Measurements from ENCODE around the gene CHST12. TPM values are rescaled to one million over a fixed set of nuclear protein-coding genes. Genes with fewer than 3 reads are reported as not detected.

CHST12 gene
- total RNA-seq (2014; rRNA removed; shearing (Covaris generic); ENCODE audit: low replicate concordance), result 0.82 and 5.0 TPM in 2 replicates

DNA sequence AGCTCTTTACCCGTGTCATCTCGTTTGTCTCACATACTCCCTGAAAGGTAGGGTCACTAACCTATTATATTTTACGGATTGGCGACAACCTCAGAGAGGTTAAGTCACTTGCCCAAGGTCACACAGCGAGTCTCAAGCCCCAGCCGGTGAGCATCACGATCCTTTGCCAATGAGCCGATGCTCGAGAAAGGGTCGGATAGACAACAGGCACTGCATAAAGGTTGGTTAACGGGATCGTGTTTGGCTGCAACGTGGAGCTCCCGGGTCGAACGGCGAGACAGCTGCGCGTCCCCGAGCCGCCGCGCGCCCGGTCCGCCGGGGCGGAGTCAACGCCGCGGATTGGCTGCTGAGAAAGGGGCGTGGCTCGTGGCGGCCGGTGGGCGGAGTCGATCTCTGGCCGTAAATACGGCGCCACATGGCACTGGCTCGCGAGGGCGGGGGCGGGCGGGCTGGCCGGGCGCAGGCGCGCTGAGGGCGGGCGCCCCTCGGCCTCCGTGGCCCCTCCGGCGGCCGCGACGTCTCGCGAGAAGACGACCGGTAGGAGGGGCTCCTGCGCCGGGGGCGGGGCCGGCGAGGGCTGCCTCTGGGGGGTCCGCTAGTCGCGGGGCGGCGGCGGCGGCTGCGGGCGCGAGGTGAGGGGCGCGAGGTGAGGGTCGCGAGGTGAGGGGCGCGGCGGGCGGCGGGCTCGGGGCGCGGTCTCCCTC, at the start of gene CHST12:
TSS of gene CHST12 (plus strand) at position 598 of the 704 bp plus-strand sequence. CDS start 29,029 bp downstream, outside the sequence.
- peak within 1 kb of the TSS; percentile 72 for H3K9ac ChIP-seq (ENCODE audit: low read length)
- H3K4me3 ChIP-seq (ENCODE audit: low read length), result peak within 1 kb of the TSS; percentile 71
- no peaks in the 10 kb centered on the region for H3K9me2 ChIP-seq (replicated peaks; ENCODE audit: insufficient read depth, low read length)
- peak; percentile 96 for DNase-seq
- no peaks in the 10 kb centered on the region; the same call in 1 of the 2 replicates for H4K20me1 ChIP-seq (ENCODE audit: insufficient read depth, low read depth, low read length)
- no peaks in the 10 kb centered on the region for H3K9me3 ChIP-seq (ENCODE audit: low read length)
- no peaks in the 10 kb centered on the region for H3K27me3 ChIP-seq (ENCODE audit: low read length)
- H3K27ac ChIP-seq (ENCODE audit: low read length), result no peak within 1 kb of the TSS
- H3K79me2 ChIP-seq (ENCODE audit: low read length), result no peaks in the 10 kb centered on the region
- peaks cover 27% of the 10 kb centered on the region for H3K4me1 ChIP-seq (ENCODE audit: low read length)
- 0 out of 2 replicates have a peak within 1 kb of the TSS, but pooled peaks have one; percentile 28 for H2AFZ ChIP-seq (ENCODE audit: low read length)
- H3K4me2 ChIP-seq (ENCODE audit: low read depth, low read length, poor library complexity, severe bottlenecking), result peak within 1 kb of the TSS; percentile 68
- H3K36me3 ChIP-seq (ENCODE audit: insufficient read depth, low read length), result no peaks in the 10 kb centered on the region

DNA sequence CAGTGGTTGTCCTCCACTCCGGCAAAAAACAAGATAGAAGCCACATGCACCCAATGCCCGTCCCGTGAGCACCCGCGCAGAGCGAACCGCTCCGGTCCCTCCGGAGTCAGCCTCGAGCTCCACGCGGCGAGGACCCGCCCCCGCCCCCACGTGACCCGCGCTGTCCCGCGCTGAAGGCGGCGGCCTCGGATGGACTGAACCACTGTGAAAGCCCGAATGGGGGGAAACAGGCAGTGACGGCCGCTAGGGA, 49.5 kb upstream of the CHST12 start:
- DNase-seq, result peak; percentile 96
- peaks cover 26% of the 10 kb centered on the region for H3K4me1 ChIP-seq (ENCODE audit: low read length)
- peak overlapping the region; percentile 91 for H3K4me2 ChIP-seq (ENCODE audit: low read depth, low read length, poor library complexity, severe bottlenecking)
- peak overlapping the region; percentile 100 for H2AFZ ChIP-seq (ENCODE audit: low read length)
- peak overlapping the region; percentile 100 for H3K4me3 ChIP-seq (ENCODE audit: low read length)
- H3K27me3 ChIP-seq (ENCODE audit: low read length), result no peaks in the 10 kb centered on the region
- H4K20me1 ChIP-seq (ENCODE audit: insufficient read depth, low read depth, low read length), result peaks cover 30% of the 10 kb centered on the region
- H3K79me2 ChIP-seq (ENCODE audit: low read length), result peaks cover 58% of the 10 kb centered on the region
- no peaks in the 10 kb centered on the region for H3K9me2 ChIP-seq (replicated peaks; ENCODE audit: insufficient read depth, low read length)
- peak overlapping the region; percentile 100 for H3K9ac ChIP-seq (ENCODE audit: low read length)
- H3K9me3 ChIP-seq (ENCODE audit: low read length), result no peaks in the 10 kb centered on the region
- peak overlapping the region; percentile 93 for H3K27ac ChIP-seq (ENCODE audit: low read length)
- H3K36me3 ChIP-seq (ENCODE audit: insufficient read depth, low read length), result peaks cover 22% of the 10 kb centered on the region

DNA sequence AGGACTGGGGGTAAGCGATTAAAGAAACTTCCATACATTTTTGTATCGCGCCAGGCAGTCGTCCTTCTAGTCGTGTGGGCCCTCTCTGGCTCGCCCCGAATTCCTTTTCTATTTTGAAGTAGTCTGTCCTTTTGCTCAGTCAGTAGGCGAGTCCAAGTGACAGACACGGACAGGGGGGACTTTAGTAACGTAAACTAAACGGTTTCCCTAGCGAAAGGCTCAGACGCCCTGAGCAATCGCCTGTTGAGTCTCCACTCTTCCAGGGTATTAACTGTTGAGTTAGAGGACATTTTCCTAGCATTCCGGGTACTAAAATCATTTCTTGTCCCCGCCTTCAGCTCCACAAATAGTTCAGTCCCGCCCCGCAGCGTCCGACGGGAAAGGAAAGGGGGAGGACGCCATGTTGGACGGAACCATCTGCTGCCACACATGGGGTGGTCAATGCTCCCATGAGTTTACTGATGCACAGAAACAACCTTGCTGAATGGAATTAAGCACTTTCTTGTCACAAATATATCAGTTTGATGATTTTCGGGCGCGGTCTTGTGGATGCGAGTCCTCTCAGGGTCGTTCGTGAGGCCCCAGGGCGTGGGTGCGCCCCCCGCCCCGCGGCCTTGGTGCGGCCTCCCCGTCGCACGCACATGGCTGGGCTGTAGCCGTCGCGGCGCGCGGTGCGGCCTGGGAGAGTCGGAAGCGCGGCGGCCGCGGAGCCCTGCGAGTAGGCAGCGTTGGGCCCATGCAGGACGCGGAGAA, 49.0 kb upstream of the CHST12 start, which contains the start of gene EIF3B:
TSS of gene EIF3B (plus strand) at position 642 of the 753 bp plus-strand sequence. CDS start at position 737, 95 bp downstream.
- H3K79me2 ChIP-seq (ENCODE audit: low read length), result peaks cover 63% of the 10 kb centered on the region

DNA sequence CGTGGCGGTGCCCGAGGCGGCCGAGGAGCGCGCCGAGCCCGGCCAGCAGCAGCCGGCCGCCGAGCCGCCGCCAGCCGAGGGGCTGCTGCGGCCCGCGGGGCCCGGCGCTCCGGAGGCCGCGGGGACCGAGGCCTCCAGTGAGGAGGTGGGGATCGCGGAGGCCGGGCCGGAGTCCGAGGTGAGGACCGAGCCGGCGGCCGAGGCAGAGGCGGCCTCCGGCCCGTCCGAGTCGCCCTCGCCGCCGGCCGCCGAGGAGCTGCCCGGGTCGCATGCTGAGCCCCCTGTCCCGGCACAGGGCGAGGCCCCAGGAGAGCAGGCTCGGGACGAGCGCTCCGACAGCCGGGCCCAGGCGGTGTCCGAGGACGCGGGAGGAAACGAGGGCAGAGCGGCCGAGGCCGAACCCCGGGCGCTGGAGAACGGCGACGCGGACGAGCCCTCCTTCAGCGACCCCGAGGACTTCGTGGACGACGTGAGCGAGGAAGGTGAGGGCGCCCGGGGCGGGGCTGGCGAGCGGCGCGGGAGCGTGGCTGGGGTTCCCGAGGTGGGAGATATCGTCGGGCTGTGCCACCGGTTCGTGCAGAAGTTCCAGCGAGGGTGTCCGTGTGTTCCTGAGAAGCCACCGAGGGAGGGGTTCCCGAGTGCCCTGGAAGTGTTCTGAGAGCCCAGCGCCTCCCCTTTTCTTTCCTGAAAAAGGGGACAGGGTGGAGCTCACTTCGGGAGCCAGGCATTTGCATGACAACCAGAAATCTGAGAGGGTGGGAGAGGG, 48.3 kb upstream of the CHST12 start:
- Histone ChIP-seq H2AFZ (ENCODE audit: low read length) (no peak overlapping the region), H3K9me3 (ENCODE audit: low read length) (no peaks in the 10 kb centered on the region), H3K4me3 (ENCODE audit: low read length) (peak overlapping the region; percentile 100), H3K27ac (ENCODE audit: low read length) (peak overlapping the region; percentile 74), H3K9ac (ENCODE audit: low read length) (peak overlapping the region; percentile 100), H3K4me2 (ENCODE audit: low read depth, low read length, poor library complexity, severe bottlenecking) (peak overlapping the region; percentile 85), H3K9me2 (replicated peaks; ENCODE audit: insufficient read depth, low read length) (no peaks in the 10 kb centered on the region), H3K36me3 (ENCODE audit: insufficient read depth, low read length) (peaks cover 33% of the 10 kb centered on the region), H3K4me1 (ENCODE audit: low read length) (peaks cover 26% of the 10 kb centered on the region), H3K27me3 (ENCODE audit: low read length) (no peaks in the 10 kb centered on the region), H3K79me2 (ENCODE audit: low read length) (peaks cover 71% of the 10 kb centered on the region), H4K20me1 (ENCODE audit: insufficient read depth, low read depth, low read length) (peaks cover 42% of the 10 kb centered on the region)
- DNase-seq, result peak; percentile 71

More for the DNA sequence above, 49.0 kb upstream of the CHST12 start, which contains the start of gene EIF3B:
- peak within 1 kb of the TSS; percentile 100 for H3K9ac ChIP-seq (ENCODE audit: low read length)
- peaks cover 35% of the 10 kb centered on the region for H4K20me1 ChIP-seq (ENCODE audit: insufficient read depth, low read depth, low read length)
- H3K4me3 ChIP-seq (ENCODE audit: low read length), result peak within 1 kb of the TSS; percentile 100
- no peaks in the 10 kb centered on the region for H3K27me3 ChIP-seq (ENCODE audit: low read length)
- peak within 1 kb of the TSS; percentile 91 for H3K4me2 ChIP-seq (ENCODE audit: low read depth, low read length, poor library complexity, severe bottlenecking)
- no peaks in the 10 kb centered on the region for H3K9me3 ChIP-seq (ENCODE audit: low read length)
- H3K9me2 ChIP-seq (replicated peaks; ENCODE audit: insufficient read depth, low read length), result no peaks in the 10 kb centered on the region
- peaks cover 26% of the 10 kb centered on the region for H3K4me1 ChIP-seq (ENCODE audit: low read length)
- H2AFZ ChIP-seq (ENCODE audit: low read length), result peak within 1 kb of the TSS; percentile 100
- peak within 1 kb of the TSS; percentile 93 for H3K27ac ChIP-seq (ENCODE audit: low read length)
- DNase-seq, result peak; percentile 97
- H3K36me3 ChIP-seq (ENCODE audit: insufficient read depth, low read length), result peaks cover 26% of the 10 kb centered on the region

DNA sequence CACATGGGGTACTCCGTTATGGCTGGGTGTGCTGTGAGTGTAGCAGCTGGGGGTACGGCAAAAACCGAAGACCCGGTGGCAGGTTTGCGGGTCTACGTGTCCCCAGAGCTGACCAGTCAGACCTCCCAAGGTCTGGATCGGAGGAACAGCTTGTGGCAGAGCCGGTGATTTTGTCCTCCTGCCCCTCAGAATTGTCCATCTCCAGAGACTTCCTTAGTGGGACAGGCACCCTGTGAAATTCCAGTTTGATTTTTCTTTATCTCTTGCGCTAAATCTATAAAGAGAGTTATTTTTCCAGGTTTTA, 47.8 kb upstream of the CHST12 start:
- Histone ChIP-seq H4K20me1 (ENCODE audit: insufficient read depth, low read depth, low read length) (peaks cover 48% of the 10 kb centered on the region), H3K4me2 (ENCODE audit: low read depth, low read length, poor library complexity, severe bottlenecking) (peak overlapping the region; percentile 85), H3K9ac (ENCODE audit: low read length) (peak overlapping the region; percentile 100), H3K4me1 (ENCODE audit: low read length) (peaks cover 26% of the 10 kb centered on the region), H3K27me3 (ENCODE audit: low read length) (no peaks in the 10 kb centered on the region), H3K9me2 (replicated peaks; ENCODE audit: insufficient read depth, low read length) (no peaks in the 10 kb centered on the region), H3K4me3 (ENCODE audit: low read length) (peak overlapping the region; percentile 100), H3K79me2 (ENCODE audit: low read length) (peaks cover 76% of the 10 kb centered on the region), H2AFZ (ENCODE audit: low read length) (no peak overlapping the region), H3K36me3 (ENCODE audit: insufficient read depth, low read length) (peaks cover 38% of the 10 kb centered on the region), H3K27ac (ENCODE audit: low read length) (peak overlapping the region; percentile 74), H3K9me3 (ENCODE audit: low read length) (no peaks in the 10 kb centered on the region)
- DNase-seq, result no peak

DNA sequence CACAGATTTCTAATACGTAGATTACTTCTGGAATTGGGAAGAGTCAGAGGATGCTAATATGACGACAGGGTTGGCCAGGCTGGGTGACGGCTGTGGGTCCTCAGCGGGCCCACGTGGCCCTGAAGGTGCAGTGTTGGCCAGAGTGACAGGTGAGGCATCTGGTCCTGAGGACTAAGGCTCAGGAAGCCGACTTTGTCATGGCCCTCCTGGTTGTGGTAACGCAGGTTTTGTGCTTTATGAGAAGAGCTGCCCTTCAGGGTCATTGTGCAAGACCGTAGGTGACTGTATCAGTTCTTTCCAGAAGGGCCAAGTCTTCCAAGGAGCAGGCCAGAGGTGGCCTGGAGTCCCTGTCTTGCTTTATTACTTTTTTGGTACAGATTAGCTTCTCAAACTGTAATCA, 46.2 kb upstream of the CHST12 start:
- Histone ChIP-seq H3K9me2 (replicated peaks; ENCODE audit: insufficient read depth, low read length) (no peaks in the 10 kb centered on the region), H3K4me1 (ENCODE audit: low read length) (peaks cover 26% of the 10 kb centered on the region), H4K20me1 (ENCODE audit: insufficient read depth, low read depth, low read length) (peaks cover 52% of the 10 kb centered on the region), H3K9me3 (ENCODE audit: low read length) (no peaks in the 10 kb centered on the region), H3K27ac (ENCODE audit: low read length) (no peak overlapping the region), H2AFZ (ENCODE audit: low read length) (no peak overlapping the region), H3K4me3 (ENCODE audit: low read length) (no peak overlapping the region), H3K36me3 (ENCODE audit: insufficient read depth, low read length) (peaks cover 43% of the 10 kb centered on the region), H3K79me2 (ENCODE audit: low read length) (peaks cover 78% of the 10 kb centered on the region), H3K9ac (ENCODE audit: low read length) (no peak overlapping the region), H3K27me3 (ENCODE audit: low read length) (no peaks in the 10 kb centered on the region), H3K4me2 (ENCODE audit: low read depth, low read length, poor library complexity, severe bottlenecking) (peak overlapping the region; percentile 85)
- DNase-seq, result no peak

DNA sequence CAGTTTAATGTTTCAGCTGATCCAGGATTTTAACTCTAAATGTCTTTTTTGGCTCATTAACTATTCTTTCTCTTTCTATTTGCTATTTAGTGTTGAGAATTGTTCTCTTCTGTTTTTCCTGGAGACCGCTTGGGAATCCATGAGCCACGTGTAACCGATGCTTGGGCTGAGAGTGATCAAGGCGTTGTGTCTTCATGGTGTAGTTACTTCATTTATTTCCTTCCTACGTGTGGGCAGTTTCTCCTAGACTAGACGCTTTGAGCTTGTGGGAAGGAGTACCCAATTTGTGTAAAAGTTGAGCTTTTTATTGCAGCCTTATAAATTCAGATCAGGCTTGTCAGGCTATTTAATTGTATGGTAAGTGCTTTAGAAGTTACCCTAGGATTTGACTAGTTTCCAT, 45.8 kb upstream of the CHST12 start:
- peaks cover 47% of the 10 kb centered on the region for H3K36me3 ChIP-seq (ENCODE audit: insufficient read depth, low read length)
- peaks cover 80% of the 10 kb centered on the region for H3K79me2 ChIP-seq (ENCODE audit: low read length)
- no peak overlapping the region for H3K4me2 ChIP-seq (ENCODE audit: low read depth, low read length, poor library complexity, severe bottlenecking)
- H3K9ac ChIP-seq (ENCODE audit: low read length), result no peak overlapping the region
- no peak overlapping the region for H3K4me3 ChIP-seq (ENCODE audit: low read length)
- H3K4me1 ChIP-seq (ENCODE audit: low read length), result peaks cover 26% of the 10 kb centered on the region
- peaks cover 56% of the 10 kb centered on the region for H4K20me1 ChIP-seq (ENCODE audit: insufficient read depth, low read depth, low read length)
- no peaks in the 10 kb centered on the region for H3K27me3 ChIP-seq (ENCODE audit: low read length)
- DNase-seq, result no peak
- no peak overlapping the region for H2AFZ ChIP-seq (ENCODE audit: low read length)
- H3K9me3 ChIP-seq (ENCODE audit: low read length), result no peaks in the 10 kb centered on the region
- no peak overlapping the region for H3K27ac ChIP-seq (ENCODE audit: low read length)
- no peaks in the 10 kb centered on the region for H3K9me2 ChIP-seq (replicated peaks; ENCODE audit: insufficient read depth, low read length)

Measured in Karpas-422 (cell line).